ENCODE data around the gene CACUL1. TPM values are rescaled to one million over a fixed set of nuclear protein-coding genes. Genes with fewer than 3 reads are reported as not detected.

CACUL1 gene
- total RNA-seq, 1 experiment from 2014 or later, result 67.5 TPM

- RAD21 ChIA-PET (ENCODE audit: low non-redundant PET in 1 of 2, low total read pairs in 2 of 2, uncharacterized antibody in 2 of 2, unreplicated experiment in 2 of 2), result no interaction called here
- no peaks in the 10 kb centered on the region for H3K36me3 ChIP-seq (ENCODE audit: control insufficient read depth in 1 of 2, insufficient read depth in 2 of 2, low read length in 2 of 2)
- no peaks in the 10 kb centered on the region for H3K9me2 ChIP-seq (ENCODE audit: insufficient read depth)
- H3K79me2 ChIP-seq (ENCODE audit: insufficient read depth, low read length), result no peaks in the 10 kb centered on the region
- no peak overlapping the region for H3K4me3 ChIP-seq (replicated peaks in 1 of 2; ENCODE audit: low read depth in 1 of 2, low read length in 2 of 2)
- POLR2A ChIA-PET, result no interaction called here
- H2AFZ ChIP-seq (ENCODE audit: low read depth, low read length, poor library complexity, severe bottlenecking), result no peak overlapping the region
- BruUV-seq (replicated peaks), result no TSS peak
- H3K4me1 ChIP-seq (ENCODE audit: control insufficient read depth in 1 of 2, insufficient read depth in 2 of 2, low read length in 2 of 2), result no peaks in the 10 kb centered on the region
- no peak for TF ChIP-seq REST (IDR thresholded peaks at IDR 0.05; ENCODE audit: low read depth)
- TF ChIP-seq CEBPB (IDR thresholded peaks at IDR 0.05; ENCODE audit: low read depth), result no peak
- TF ChIP-seq SIN3A (IDR thresholded peaks at IDR 0.05; ENCODE audit: low read depth), result no peak
- TF ChIP-seq ATF3 (IDR thresholded peaks at IDR 0.05), result no peak
- no peak for TF ChIP-seq YY1 (IDR thresholded peaks at IDR 0.05; ENCODE audit: extremely low read depth, insufficient replicate concordance, low read depth, low read length)
- no peak for TF ChIP-seq ELF1 (IDR thresholded peaks at IDR 0.05; ENCODE audit: borderline replicate concordance, low read depth)
- TF ChIP-seq POLR2A (IDR thresholded peaks at IDR 0.05; ENCODE audit: borderline replicate concordance, extremely low read depth, insufficient read depth, insufficient read length), result no peak
- TF ChIP-seq POLR2AphosphoS5 (IDR thresholded peaks at IDR 0.05; ENCODE audit: low read depth, low read length), result no peak
- no peak for TF ChIP-seq FOSL1 (IDR thresholded peaks at IDR 0.05; ENCODE audit: low read depth)
- TF ChIP-seq SP1 (IDR thresholded peaks at IDR 0.05; ENCODE audit: low read depth), result no peak
- TF ChIP-seq ZBTB33 (IDR thresholded peaks at IDR 0.05; ENCODE audit: extremely low read depth, insufficient replicate concordance, low read length), result no peak
- TF ChIP-seq JUND (IDR thresholded peaks at IDR 0.05), result no peak
- no peak for TF ChIP-seq RAD21 (IDR thresholded peaks at IDR 0.05; ENCODE audit: low read depth)
- TF ChIP-seq TCF7L2 (IDR thresholded peaks at IDR 0.05; ENCODE audit: borderline replicate concordance, extremely low read depth, insufficient read depth, insufficient read length), result no peak
- no peak for TF ChIP-seq ZNF274 (IDR thresholded peaks at IDR 0.05; ENCODE audit: low read depth, low read length)
- no peak for TF ChIP-seq ZFX (IDR thresholded peaks at IDR 0.05)
- TF ChIP-seq SRF (IDR thresholded peaks at IDR 0.05; ENCODE audit: low read depth), result no peak
- no peak for TF ChIP-seq EGR1 (IDR thresholded peaks at IDR 0.05; ENCODE audit: low read depth)
- ATAC-seq, result no peak
- H3K9ac ChIP-seq (ENCODE audit: low read length), result no peak overlapping the region
- H3K27ac ChIP-seq (ENCODE audit: low read depth, low read length), result no peak overlapping the region
- DNase-seq (ENCODE audit: low read depth, low spot score), result no peak
- no peak overlapping the region for H3K4me2 ChIP-seq (ENCODE audit: low read length)
- H4K20me1 ChIP-seq (ENCODE audit: insufficient read depth), result no peaks in the 10 kb centered on the region
- no peaks in the 10 kb centered on the region for H3K9me3 ChIP-seq (ENCODE audit: control insufficient read depth in 1 of 2, insufficient read depth in 1 of 2, low read depth in 1 of 2, low read length in 2 of 2)
- CTCF ChIA-PET, result no interaction called here
- intact Hi-C loops (cut with micrococcal nuclease), result no loop called here
- peaks cover 70% of the 10 kb centered on the region for H3K27me3 ChIP-seq (ENCODE audit: insufficient read depth, low read length)
These were observed 125.6 kb downstream of the CACUL1 start for GRCh38 chr10:118629211-118629610.

All from HCT116 (cell line).